Measurements from ENCODE around the gene POTEF.
"Not testable (repeated sequence)": the region's sequence is repeated elsewhere in the genome, so short reads cannot be mapped to it uniquely, and the experiment has no call there.

GRCh38 chr2:130166611-130167010 lies 37.6 kb upstream of the POTEF start:
- not testable (repeated sequence) for TF ChIP-seq CTCF, EP300 (IDR thresholded peaks at IDR 0.05)
